ENCODE results near the gene THRAP3. TPM values are rescaled to one million over a fixed set of nuclear protein-coding genes. Genes with fewer than 3 reads are reported as not detected.
A peak's percentile ranks its signal among the peaks of the same experiment; 100 is the strongest.

The THRAP3 gene
- total and polyA plus RNA-seq, 9 of the 15 experiments (the other 6 are each of a cell fraction or from before 2014, with no cell fraction given) = 66.2 to 135 (median 113) TPM

GRCh38 chr1:36321119-36321951, 97.1 kb downstream of the THRAP3 start (continued):
- TF ChIP-seq ZBTB40 (IDR thresholded peaks at IDR 0.05) (peak; percentile 39; the same call in 1 of the 2 replicates), ZBTB40 (CRISPR knock-in tag; IDR thresholded peaks at IDR 0.05) (no peak; the same call in 1 of the 2 replicates), C11orf30 (IDR thresholded peaks at IDR 0.05; ENCODE audit: low read depth) (no peak), E4F1 (CRISPR knock-in tag; IDR thresholded peaks at IDR 0.05; ENCODE audit: borderline replicate concordance) (no peak), MTA3 (IDR thresholded peaks at IDR 0.05; ENCODE audit: borderline replicate concordance) (peak; percentile 86), MEIS2 (IDR thresholded peaks at IDR 0.05; ENCODE audit: partially characterized antibody) (peak; percentile 54), SRSF1 (IDR thresholded peaks at IDR 0.05; ENCODE audit: low read depth, low read length) (no peak), RHOXF2B (CRISPR knock-in tag; conservative IDR thresholded peaks at IDR 0.05) (no peak), HMGXB4 (CRISPR knock-in tag; IDR thresholded peaks at IDR 0.05) (0 out of 2 replicates have a peak, but pooled peaks have one; percentile 68), CREB1 (IDR thresholded peaks at IDR 0.05) (peak; percentile 52; the same call in 1 of the 2 replicates), CREB1 (CRISPR knock-in tag; IDR thresholded peaks at IDR 0.05) (peak; percentile 78), MYNN (IDR thresholded peaks at IDR 0.05) (peak; percentile 74; the same call in 1 of the 2 replicates), MYNN (CRISPR knock-in tag; IDR thresholded peaks at IDR 0.05) (no peak), ZKSCAN1 (IDR thresholded peaks at IDR 0.05; ENCODE audit: low read depth, low read length) (no peak; the same call in none of the 2 replicates)

Data from K562 (cell line).